Measurements from ENCODE around the gene EME2. TPM values are rescaled to one million over a fixed set of nuclear protein-coding genes. Genes with fewer than 3 reads are reported as not detected.

The EME2 gene
- total RNA-seq, 2 experiments from 2014 or later, result 28.7 to 36.3 TPM

DNA sequence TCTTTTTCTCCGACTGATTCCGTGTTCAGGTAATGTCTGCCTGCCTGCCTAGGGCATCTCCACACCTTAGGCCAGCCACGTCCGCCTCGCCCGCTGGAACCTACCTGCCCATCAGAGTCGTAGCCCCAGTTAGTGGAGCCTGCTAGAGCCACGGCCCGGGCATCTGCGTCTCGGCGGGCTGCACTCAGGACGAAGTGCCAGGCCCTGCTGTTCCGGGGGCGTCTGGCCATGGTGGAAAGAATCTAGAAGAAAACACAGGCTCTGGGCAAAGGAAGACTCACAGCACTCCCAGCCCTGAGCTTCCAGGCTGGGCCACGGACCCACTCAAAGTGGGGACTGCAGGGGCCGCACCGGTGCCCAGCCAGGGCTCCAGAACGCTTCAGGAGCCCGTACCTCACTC lies 8.6 kb downstream of the EME2 start:
- Mint-ChIP-seq H3K4me1 (peaks cover 17% of the 10 kb centered on the region), H3K4me3 (peak overlapping the region; percentile 89), H3K27me3 (no peaks in the 10 kb centered on the region), H3K27ac (peak overlapping the region; percentile 70), H3K9me3 (no peaks in the 10 kb centered on the region), H3K36me3 (peaks cover 3% of the 10 kb centered on the region)
- ATAC-seq (ENCODE audit: low read depth), result no peak
- POLR2A ChIA-PET, result interaction anchor here (1.1 to 3.7 kb wide), 5 partner anchors 9 to 103 kb away, joined by 3 to 88 read pairs (median 9); partner anchors contain the start of genes EME2, FAHD1, HAGH and JPT2
- peak; percentile 30 for DNase-seq

DNA sequence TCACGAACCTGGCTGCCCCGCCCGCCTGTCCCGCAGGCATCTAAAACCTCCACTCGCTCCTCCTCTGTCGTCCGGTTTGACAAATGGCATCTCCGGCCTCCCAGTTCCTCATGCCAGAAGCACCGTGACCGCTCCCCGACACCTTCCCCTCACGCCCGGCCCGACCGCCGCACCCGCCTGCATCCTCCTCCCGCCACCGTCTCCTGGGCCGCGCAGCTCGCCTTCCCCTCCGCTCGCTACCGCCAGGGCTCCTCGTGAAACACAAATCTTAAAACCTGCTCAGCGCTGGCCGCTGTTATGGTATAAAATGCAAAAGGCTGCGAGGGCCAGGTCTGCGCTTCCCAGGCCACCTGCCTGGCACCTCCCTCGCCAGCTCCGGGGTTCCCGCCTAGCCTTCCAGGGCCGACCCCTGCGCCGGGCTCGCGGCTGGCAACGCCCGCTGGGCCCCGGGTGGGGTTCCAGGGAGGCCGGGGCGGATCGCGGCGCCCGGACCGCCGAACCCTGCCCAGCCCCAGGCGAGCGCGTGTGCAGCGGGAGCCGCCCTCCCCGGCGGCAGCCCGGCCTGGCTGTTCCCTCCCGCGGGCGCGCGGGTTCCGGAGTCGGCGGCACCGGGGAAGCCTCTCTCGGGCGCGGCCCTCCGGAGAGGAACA lies 9.3 kb downstream of the EME2 start:
- Mint-ChIP-seq H3K4me3 (peak overlapping the region; percentile 89), H3K9me3 (no peaks in the 10 kb centered on the region), H3K27ac (peak overlapping the region; percentile 70), H3K27me3 (no peaks in the 10 kb centered on the region), H3K4me1 (peaks cover 17% of the 10 kb centered on the region), H3K36me3 (peaks cover 3% of the 10 kb centered on the region)
- DNase-seq, result no peak
- ATAC-seq (ENCODE audit: low read depth), result no peak
- POLR2A ChIA-PET, result interaction anchor here (0.9 to 3.7 kb wide), 14 partner anchors 9 to 373 kb away, joined by 3 to 88 read pairs (median 7); partner anchors contain the start of genes EME2, FAHD1, HAGH and IFT140

DNA sequence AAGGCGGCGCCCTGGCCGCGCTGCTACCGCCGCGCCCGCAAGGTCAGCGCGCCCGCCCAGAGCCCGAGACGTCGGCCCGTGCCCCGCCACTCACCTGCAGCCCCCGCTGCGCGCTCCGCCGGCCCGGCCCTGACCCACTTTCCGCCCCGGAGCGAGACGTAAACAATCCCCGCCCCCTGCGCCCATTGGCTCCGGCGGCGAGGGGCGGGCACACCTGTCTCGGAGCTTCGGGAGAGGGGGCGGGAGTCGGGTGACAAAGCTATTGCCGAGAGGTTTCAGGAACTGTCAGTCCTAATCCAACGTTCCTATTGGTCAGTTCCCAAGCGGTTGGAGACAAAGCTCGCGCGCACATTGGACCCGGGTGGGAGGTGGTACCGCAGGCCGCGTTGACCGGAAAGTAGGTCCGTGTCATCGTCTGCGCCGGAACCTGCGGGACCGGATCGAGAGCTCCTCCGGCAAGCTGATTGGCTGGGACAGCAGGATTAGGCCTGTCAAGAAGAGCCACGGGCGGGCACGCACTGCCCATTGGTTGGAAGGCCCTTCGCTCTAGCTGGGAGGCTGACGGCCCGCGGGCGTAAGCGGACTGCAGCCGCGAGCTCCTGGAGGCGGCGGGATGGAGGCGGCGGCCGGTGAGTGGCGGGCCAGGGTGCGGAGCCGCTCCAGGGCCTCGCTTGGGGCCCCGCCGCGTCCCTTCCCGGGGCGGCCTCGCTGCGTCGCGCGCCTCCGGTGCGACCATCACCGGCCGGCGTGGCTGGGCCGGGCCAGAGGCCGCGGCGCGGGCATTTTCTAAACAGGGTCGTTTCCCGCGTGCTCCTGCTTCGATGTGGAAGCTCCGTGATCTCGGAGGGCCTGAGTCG lies 10.0 kb downstream of the EME2 start, which contains the start of the genes NUBP2 and SPSB3:
TSS of gene NUBP2 (plus strand) at position 553 of the 857 bp plus-strand sequence. CDS start at position 614, 61 bp downstream.
TSS of gene SPSB3 (minus strand) at position 164 of the 857 bp plus-strand sequence. CDS start 1,088 bp downstream, outside the sequence.
- H3K27me3 Mint-ChIP-seq, result no peaks in the 10 kb centered on the region
- peaks cover 17% of the 10 kb centered on the region for H3K4me1 Mint-ChIP-seq
- POLR2A ChIA-PET, result interaction anchor here (0.6 to 3.7 kb wide), 18 partner anchors 9 to 1107 kb away, joined by 3 to 88 read pairs (median 6); partner anchors contain the start of genes EME2, FAHD1, HAGH and IFT140
- DNase-seq (peak; percentile 94), ATAC-seq (ENCODE audit: low read depth) (peak; percentile 91)
- H3K9me3 Mint-ChIP-seq, result no peaks in the 10 kb centered on the region
- H3K36me3 Mint-ChIP-seq, result peaks cover 3% of the 10 kb centered on the region
- H3K27ac Mint-ChIP-seq, result peak within 1 kb of the TSS; percentile 85
- H3K4me3 Mint-ChIP-seq, result peak within 1 kb of the TSS; percentile 91

DNA sequence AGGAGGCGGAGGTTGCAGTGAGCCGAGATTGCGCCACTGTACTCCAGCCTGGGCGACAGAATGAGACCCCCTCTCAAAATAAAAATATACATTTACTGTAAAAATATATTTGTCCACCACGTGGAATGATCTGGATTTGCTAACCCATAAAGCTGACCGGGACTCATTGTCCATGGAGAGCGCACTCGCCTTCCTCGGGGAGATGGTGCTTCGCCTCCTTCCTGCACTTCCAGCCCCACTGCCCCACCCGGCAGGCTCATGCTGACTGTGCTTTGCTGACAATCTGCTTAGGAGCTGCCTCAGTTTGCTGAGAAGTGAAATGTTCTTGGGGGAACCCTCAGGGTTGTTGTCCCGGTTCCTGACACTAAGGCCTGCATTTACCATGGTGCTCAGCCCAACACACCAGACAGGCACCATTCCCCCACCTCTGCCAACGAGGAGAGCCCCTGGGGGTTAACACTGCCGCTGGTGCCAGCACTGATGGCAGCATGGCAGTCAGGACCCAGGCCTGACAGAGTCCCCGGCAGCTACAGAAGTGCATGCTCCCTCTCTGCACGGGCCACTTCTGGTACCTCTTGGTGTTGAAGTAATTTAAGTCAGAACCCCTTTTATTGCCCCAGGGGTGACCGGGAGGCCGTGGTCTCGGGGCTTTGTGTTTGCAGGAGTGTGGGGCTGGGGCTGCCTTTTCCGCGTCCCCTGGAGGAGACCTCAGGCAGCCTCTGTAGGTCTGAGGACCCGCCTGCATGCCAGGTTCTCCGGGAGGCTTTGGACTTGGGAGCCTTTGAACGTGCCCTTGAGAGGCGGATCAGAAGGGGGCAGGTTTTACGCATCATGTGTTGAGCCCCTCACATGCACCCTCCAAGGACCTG lies 12.6 kb downstream of the EME2 start:
- DNase-seq (no peak), ATAC-seq (ENCODE audit: low read depth) (no peak)
- Mint-ChIP-seq H3K4me3 (peak overlapping the region; percentile 45), H3K9me3 (no peaks in the 10 kb centered on the region), H3K4me1 (peaks cover 19% of the 10 kb centered on the region), H3K27ac (no peak overlapping the region), H3K36me3 (peaks cover 4% of the 10 kb centered on the region), H3K27me3 (no peaks in the 10 kb centered on the region)
- POLR2A ChIA-PET, result interaction anchor here (1.0 to 3.7 kb wide), 2 partner anchors 8 to 13 kb away, joined by 3 to 88 read pairs; partner anchors contain the start of genes EME2, IGFALS, MRPS34 and NME3

DNA sequence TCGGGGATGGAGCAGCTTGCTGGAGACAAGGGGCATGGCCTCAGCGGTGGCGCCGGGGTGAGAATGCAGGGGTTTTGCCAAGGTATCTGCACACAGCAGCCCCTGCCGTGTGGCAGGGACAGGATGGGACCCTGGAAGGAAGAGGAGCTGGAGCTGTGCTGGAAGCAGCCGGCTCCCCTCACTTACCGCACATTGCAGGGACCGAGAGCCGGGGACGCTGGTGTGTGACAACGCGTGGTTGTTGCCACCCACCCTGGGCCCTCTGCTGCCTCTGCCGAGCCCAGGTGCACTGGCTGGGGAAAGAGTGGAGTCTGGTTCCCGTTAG lies 13.2 kb downstream of the EME2 start:
- DNase-seq (no peak), ATAC-seq (ENCODE audit: low read depth) (no peak)
- H3K36me3 Mint-ChIP-seq, result peaks cover 4% of the 10 kb centered on the region
- no peak overlapping the region for H3K27ac Mint-ChIP-seq
- POLR2A ChIA-PET, result no interaction called here
- H3K4me1 Mint-ChIP-seq, result peaks cover 18% of the 10 kb centered on the region
- H3K9me3 Mint-ChIP-seq, result no peaks in the 10 kb centered on the region
- H3K27me3 Mint-ChIP-seq, result no peaks in the 10 kb centered on the region
- no peak overlapping the region for H3K4me3 Mint-ChIP-seq

DNA sequence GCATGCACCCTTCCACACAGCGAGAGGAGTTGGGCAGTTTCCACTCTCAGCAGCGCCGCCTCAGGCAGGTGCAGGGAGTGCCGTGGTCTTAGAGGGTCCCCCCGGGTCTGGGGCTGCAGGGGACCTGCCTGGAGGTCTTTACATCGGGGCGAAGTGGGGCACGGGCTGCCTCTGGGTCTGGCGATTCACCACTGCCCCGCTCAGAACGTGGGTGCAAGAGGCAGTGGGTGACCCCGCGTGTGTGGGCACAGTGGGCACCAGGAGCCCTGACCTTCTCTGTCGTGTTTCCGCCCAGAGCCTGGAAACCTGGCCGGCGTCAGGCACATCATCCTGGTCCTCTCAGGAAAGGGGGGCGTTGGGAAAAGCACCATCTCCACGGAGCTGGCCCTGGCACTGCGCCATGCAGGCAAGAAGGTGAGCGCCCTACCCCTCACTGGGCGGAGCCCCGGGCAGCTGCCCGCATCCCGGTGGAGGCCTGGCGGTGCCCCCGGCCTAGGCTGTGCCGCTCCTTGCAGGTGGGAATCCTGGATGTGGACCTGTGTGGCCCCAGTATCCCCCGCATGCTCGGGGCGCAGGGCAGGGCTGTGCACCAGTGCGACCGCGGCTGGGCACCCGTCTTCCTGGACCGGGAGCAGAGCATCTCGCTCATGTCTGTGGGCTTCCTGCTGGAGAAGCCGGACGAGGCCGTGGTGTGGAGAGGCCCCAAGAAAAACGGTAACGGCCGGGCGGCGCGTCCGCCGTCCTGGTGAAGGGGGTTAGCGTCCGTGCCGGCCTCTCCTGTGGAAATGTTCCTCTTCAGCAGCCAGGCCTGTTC lies 13.8 kb downstream of the EME2 start:
- Mint-ChIP-seq H3K36me3 (peaks cover 4% of the 10 kb centered on the region), H3K27ac (no peak overlapping the region), H3K9me3 (no peaks in the 10 kb centered on the region), H3K4me3 (no peak overlapping the region), H3K27me3 (no peaks in the 10 kb centered on the region), H3K4me1 (peaks cover 12% of the 10 kb centered on the region)
- no peak for ATAC-seq (ENCODE audit: low read depth)
- POLR2A ChIA-PET, result no interaction called here
- peak; percentile 24 for DNase-seq

DNA sequence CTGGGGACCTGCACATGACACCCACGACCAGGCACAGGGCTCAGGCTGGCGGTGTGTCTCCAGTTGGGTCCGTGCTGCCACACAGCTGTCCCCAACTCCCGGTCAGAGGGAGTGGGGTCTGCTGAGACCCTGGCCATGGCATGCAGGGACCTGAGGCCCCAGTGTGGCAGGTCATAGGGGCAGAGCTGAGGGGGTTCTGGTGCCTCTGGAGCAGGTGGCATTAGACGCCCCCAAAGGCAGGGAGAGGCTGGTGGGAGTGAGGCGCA lies 14.4 kb downstream of the EME2 start:
- no peaks in the 10 kb centered on the region for H3K27me3 Mint-ChIP-seq

DNA sequence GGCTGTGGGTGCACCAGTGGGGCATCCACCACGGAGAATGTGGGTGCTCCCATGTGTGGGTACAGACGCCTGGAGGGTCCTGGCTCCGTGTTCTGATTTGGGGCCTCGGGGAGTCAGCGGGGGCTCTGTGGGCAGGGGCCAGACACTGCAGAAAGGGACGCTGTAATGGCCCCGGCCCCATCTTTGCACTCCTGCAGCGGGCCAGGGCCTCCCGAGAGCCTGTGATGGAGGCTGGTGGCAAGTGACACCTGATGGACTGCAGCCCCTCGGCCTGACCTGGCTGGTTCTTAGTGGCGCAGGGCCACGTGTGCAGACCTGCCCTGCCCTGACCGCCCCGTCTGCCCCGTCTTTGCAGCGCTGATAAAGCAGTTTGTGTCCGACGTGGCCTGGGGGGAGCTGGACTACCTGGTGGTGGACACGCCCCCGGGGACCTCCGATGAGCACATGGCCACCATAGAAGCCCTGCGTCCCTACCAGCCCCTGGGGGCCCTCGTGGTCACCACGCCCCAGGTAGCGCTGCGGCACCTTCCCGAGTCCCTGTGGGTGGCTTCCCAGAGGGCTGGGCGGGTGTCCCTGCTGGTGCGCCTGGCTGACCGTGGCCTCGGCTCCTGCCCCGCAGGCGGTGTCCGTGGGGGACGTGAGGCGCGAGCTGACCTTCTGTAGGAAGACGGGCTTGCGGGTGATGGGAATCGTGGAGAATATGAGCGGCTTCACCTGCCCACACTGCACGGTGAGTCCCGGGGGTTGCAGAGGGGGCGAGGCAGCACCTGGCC lies 14.9 kb downstream of the EME2 start:
- POLR2A ChIA-PET, result no interaction called here
- peak; percentile 29 for DNase-seq
- Mint-ChIP-seq H3K4me1 (peaks cover 8% of the 10 kb centered on the region), H3K27ac (no peak overlapping the region), H3K36me3 (peaks cover 1% of the 10 kb centered on the region), H3K27me3 (no peaks in the 10 kb centered on the region), H3K4me3 (no peak overlapping the region), H3K9me3 (no peaks in the 10 kb centered on the region)
- ATAC-seq (ENCODE audit: low read depth), result no peak

More for the DNA sequence above, 14.4 kb downstream of the EME2 start:
- H3K4me3 Mint-ChIP-seq, result no peak overlapping the region
- DNase-seq (no peak), ATAC-seq (ENCODE audit: low read depth) (no peak)
- H3K9me3 Mint-ChIP-seq, result no peaks in the 10 kb centered on the region
- H3K27ac Mint-ChIP-seq, result no peak overlapping the region
- H3K4me1 Mint-ChIP-seq, result peaks cover 8% of the 10 kb centered on the region
- POLR2A ChIA-PET, result no interaction called here
- peaks cover 1% of the 10 kb centered on the region for H3K36me3 Mint-ChIP-seq

DNA sequence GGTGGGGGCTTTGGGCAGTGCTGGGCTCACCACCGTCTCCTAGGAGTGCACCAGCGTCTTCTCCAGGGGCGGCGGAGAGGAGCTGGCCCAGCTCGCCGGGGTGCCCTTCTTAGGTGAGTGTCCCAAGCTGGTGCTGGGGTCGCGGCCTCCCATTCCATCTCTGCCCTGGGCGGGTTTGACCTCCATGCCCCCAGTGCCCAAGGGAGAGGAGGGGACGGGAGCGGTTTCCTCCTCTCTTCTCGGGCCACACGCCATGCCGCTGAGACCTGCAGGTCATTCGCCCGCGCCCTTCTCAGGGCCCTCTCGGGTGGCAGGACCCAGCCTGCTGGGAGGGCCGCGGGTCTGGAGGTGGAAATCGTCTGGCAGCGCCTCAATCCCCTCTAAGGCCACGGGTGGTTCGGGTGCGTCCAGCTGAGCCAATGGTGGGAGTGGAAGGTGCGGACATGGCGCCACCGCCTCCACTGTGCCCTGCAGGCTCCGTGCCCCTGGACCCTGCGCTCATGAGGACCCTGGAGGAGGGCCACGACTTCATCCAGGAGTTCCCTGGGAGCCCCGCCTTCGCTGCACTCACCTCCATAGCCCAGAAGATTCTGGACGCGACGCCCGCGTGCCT lies 15.6 kb downstream of the EME2 start:
- Mint-ChIP-seq H3K27ac (no peak overlapping the region), H3K9me3 (no peaks in the 10 kb centered on the region), H3K36me3 (peaks cover 1% of the 10 kb centered on the region), H3K27me3 (no peaks in the 10 kb centered on the region), H3K4me3 (no peak overlapping the region), H3K4me1 (peaks cover 8% of the 10 kb centered on the region)
- DNase-seq, result no peak
- POLR2A ChIA-PET, result no interaction called here
- ATAC-seq (ENCODE audit: low read depth), result no peak

DNA sequence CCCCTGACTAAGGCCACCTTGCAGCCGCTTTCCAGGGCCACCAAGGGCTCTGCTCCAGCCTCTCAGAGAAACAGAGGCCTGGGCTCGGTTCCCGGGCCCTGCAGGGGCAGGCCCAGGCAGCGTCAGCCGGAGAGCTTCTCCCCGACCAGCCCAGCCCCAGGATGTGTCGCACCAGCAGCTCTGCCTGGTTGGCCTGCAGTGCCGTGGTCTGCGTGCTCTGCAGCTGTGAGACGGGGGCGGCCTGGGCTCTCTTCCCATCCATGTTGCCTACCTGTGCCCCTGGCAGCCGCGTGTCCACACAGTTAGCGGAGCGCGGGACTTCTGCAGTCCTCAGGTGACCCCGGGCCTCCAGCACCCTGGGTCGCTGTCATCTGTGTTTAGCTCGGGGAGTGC lies 16.1 kb downstream of the EME2 start:
- no peak for ATAC-seq (ENCODE audit: low read depth)
- H3K36me3 Mint-ChIP-seq, result peaks cover 1% of the 10 kb centered on the region
- H3K27ac Mint-ChIP-seq, result no peak overlapping the region
- H3K27me3 Mint-ChIP-seq, result no peaks in the 10 kb centered on the region
- no peaks in the 10 kb centered on the region for H3K9me3 Mint-ChIP-seq
- peak; percentile 26 for DNase-seq
- no peak overlapping the region for H3K4me3 Mint-ChIP-seq
- POLR2A ChIA-PET, result no interaction called here
- peaks cover 5% of the 10 kb centered on the region for H3K4me1 Mint-ChIP-seq

DNA sequence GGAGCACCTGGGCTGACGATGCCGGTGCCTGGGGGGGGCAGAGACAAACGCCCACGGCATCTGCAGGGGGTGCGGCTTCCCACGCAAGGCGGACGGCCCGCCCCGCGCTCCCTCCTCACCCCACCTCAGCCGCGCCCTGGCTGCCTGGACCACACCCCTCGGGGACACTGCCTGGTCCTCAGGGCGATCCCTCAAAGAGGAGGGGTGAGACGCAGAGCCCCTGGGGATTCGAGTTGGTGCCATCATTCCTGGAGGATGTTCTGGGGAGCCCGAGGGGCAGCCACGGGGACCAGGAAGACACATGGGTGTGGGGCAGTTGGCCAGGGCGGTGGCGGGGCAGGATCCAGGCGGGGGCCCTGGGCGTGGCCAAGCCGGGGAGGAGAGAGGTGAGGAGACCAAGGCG lies 17.0 kb downstream of the EME2 start:
- Mint-ChIP-seq H3K36me3 (peaks cover 1% of the 10 kb centered on the region), H3K27ac (no peak overlapping the region), H3K9me3 (no peaks in the 10 kb centered on the region), H3K4me1 (peaks cover 4% of the 10 kb centered on the region), H3K27me3 (no peaks in the 10 kb centered on the region), H3K4me3 (no peak overlapping the region)
- DNase-seq (no peak), ATAC-seq (ENCODE audit: low read depth) (no peak)
- POLR2A ChIA-PET, result no interaction called here

DNA sequence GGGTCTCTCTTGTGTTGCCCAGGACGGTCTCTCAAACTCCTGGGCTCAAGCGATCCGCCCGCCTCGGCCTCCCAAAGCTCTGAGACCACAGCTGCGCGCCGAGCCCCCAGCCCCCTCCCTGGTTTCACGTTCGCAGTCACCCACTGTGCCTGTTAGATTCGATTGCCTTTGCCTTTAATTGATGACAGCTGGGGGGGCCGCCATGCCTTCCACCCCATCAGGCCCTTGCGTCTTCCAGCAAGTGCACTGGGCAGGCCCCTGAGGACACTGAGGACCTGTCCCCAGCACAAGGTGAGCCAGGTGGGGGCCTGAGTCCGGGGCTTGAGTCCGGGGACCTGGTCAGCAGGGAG lies 17.6 kb downstream of the EME2 start:
- no peak overlapping the region for H3K27ac Mint-ChIP-seq

More for the DNA sequence above, 17.6 kb downstream of the EME2 start:
- Mint-ChIP-seq H3K9me3 (no peaks in the 10 kb centered on the region), H3K4me1 (peaks cover 1% of the 10 kb centered on the region), H3K4me3 (no peak overlapping the region), H3K27me3 (no peaks in the 10 kb centered on the region), H3K36me3 (peaks cover 1% of the 10 kb centered on the region)
- POLR2A ChIA-PET, result no interaction called here
- ATAC-seq (ENCODE audit: low read depth), result no peak
- no peak for DNase-seq
